ENCODE results near the gene EVPLL. TPM values are rescaled to one million over a fixed set of nuclear protein-coding genes. Genes with fewer than 3 reads are reported as not detected.
"Not testable (repeated sequence)": the region's sequence is repeated elsewhere in the genome, so short reads cannot be mapped to it uniquely, and the experiment has no call there.

EVPLL gene
- total and polyA plus RNA-seq, 10 donors: not detected

DNA sequence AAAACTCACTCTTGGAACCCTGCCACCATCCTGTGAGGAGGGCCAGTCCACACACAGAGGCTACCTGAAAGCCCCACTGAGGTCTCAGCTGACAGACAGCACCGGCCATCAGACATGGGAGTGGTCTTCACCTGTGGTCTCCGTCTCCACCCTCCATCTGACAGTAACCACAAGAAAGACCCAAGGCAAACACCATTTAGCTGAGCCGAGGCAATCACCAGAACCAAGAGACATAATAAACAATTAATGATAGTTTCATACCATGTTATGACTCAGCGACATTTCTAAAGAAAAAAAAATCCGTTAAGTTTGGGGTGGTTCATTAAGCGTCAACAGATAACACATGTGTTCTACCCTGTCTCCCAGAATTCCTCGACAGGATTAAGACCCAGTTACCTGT is 6.1 kb upstream of the EVPLL start:
- Histone ChIP-seq H3K27me3 (replicated peaks in 1 of 7) (peaks cover 0 to 27% (median 0%) of the 10 kb centered on the region in 7 donors), H3K4me3 (no peak overlapping the region), H3K36me3 (no peaks in the 10 kb centered on the region), H3K9me3 (peaks cover 0 to 10% (median 6%) of the 10 kb centered on the region in 8 donors), H3K4me1 (no peaks in the 10 kb centered on the region), H3K27ac (no peak overlapping the region)
- WGBS, 5 donors: 52 to 81% (median 70%) methylated on average over 7 of the region's 7 CpGs
- intact Hi-C loops (cut with DNase I; ENCODE audit: low total_unique reads): no loop called here
- TF ChIP-seq POLR2A (IDR thresholded peaks at IDR 0.05) (no peak), CTCF (IDR thresholded peaks at IDR 0.05 in 8 of 11, conservative IDR thresholded peaks at IDR 0.05 in 3 of 11) (no peak), POLR2AphosphoS5 (IDR thresholded peaks at IDR 0.05) (no peak)
- no peak for DNase-seq

GRCh38 chr17:18373181-18373580 is 4.4 kb upstream of the EVPLL start:
- H3K36me3 ChIP-seq; intact Hi-C loops (cut with DNase I; ENCODE audit: low total_unique reads); DNase-seq; H3K4me3 ChIP-seq; H3K27ac ChIP-seq: not testable (repeated sequence)
- peaks cover 0 to 27% (median 0%) of the 10 kb centered on the region in 7 donors for H3K27me3 ChIP-seq (replicated peaks in 1 of 7)
- peaks cover 0 to 12% (median 7%) of the 10 kb centered on the region in 6 donors for H3K4me1 ChIP-seq
- peaks cover 0 to 10% (median 6%) of the 10 kb centered on the region in 8 donors for H3K9me3 ChIP-seq
- 80 to 94% (median 86%) methylated on average over 5 to 6 of the region's 6 CpGs for WGBS, 5 donors

GRCh38 chr17:18374216-18374615 is 3.4 kb upstream of the EVPLL start:
- Histone ChIP-seq H3K27ac (no peak overlapping the region), H3K36me3 (no peaks in the 10 kb centered on the region), H3K4me3 (no peak overlapping the region), H3K9me3 (peaks cover 0 to 10% (median 6%) of the 10 kb centered on the region in 8 donors), H3K27me3 (replicated peaks in 1 of 7) (peaks cover 0 to 29% (median 0%) of the 10 kb centered on the region in 7 donors), H3K4me1 (peaks cover 0 to 16% (median 7%) of the 10 kb centered on the region in 6 donors)
- TF ChIP-seq CTCF (IDR thresholded peaks at IDR 0.05 in 8 of 11, conservative IDR thresholded peaks at IDR 0.05 in 3 of 11) (no peak), POLR2A (IDR thresholded peaks at IDR 0.05) (no peak), POLR2AphosphoS5 (IDR thresholded peaks at IDR 0.05) (no peak)
- intact Hi-C loops (cut with DNase I; ENCODE audit: low total_unique reads): no loop called here
- WGBS, 5 donors: 77 to 91% (median 84%) methylated on average over 7 of the region's 7 CpGs
- peak; percentile 4 for DNase-seq

DNA sequence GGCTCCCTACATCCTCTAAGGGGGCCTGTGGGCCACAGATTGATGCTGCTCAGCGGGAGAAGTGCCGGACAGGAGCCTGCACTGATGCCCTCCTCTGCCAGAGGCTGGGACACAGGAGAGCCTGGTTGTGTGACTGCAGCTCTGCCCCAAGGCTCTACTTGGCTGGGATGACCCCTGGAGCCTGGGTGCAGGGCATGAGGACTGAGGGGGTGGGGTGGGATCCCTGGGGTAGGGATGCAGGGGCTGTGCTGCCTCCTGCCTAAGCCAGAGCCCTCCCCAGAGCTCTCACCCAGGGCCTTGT is 577 bp downstream of the EVPLL start:
- Histone ChIP-seq H3K27me3 (replicated peaks in 1 of 7) (peaks cover 0 to 41% (median 31%) of the 10 kb centered on the region in 7 donors), H3K36me3 (no peaks in the 10 kb centered on the region), H3K4me3 (no peak overlapping the region), H3K27ac (no peak overlapping the region), H3K9me3 (peaks cover 0 to 10% (median 6%) of the 10 kb centered on the region in 8 donors), H3K4me1 (peaks cover 0 to 22% (median 10%) of the 10 kb centered on the region in 6 donors)
- WGBS, 5 donors: 83 to 100% (median 94%) methylated on average over 2 of the region's 2 CpGs; no CpG with 5 or more reads in 1 of the 5 donors
- DNase-seq: no peak
- intact Hi-C loops (cut with DNase I; ENCODE audit: low total_unique reads): no loop called here
- TF ChIP-seq POLR2AphosphoS5 (IDR thresholded peaks at IDR 0.05): no peak
- TF ChIP-seq POLR2A (IDR thresholded peaks at IDR 0.05): no peak
- no peak for TF ChIP-seq CTCF (IDR thresholded peaks at IDR 0.05 in 8 of 11, conservative IDR thresholded peaks at IDR 0.05 in 3 of 11)

GRCh38 chr17:18378614-18379013 is 1.0 kb downstream of the EVPLL start:
- H3K4me3 ChIP-seq; H3K27ac ChIP-seq; H3K36me3 ChIP-seq; intact Hi-C loops (cut with DNase I; ENCODE audit: low total_unique reads); DNase-seq: not testable (repeated sequence)
- Histone ChIP-seq H3K27me3 (replicated peaks in 1 of 7) (peaks cover 0 to 46% (median 33%) of the 10 kb centered on the region in 7 donors), H3K4me1 (peaks cover 0 to 23% (median 10%) of the 10 kb centered on the region in 6 donors), H3K9me3 (peaks cover 0 to 10% (median 6%) of the 10 kb centered on the region in 8 donors)
- WGBS, 5 donors: 79 to 92% (median 85%) methylated on average over 5 of the region's 5 CpGs

Measured in spleen (tissue), 11 donors.